GM12873 (cell line): Measurements from ENCODE around the gene MRAS.

Experiments used
- TF ChIP-seq, protein P1 (sequence below): IDR thresholded peaks from 2 replicates; pipeline ENCODE4 v1.5.1; 2012; ENCODE audit warnings: low read depth, mild to moderate bottlenecking, moderate library complexity, low read length, control low read depth; ENCODE audit not compliant: insufficient read depth; ENCODE audit errors: missing control alignments

Gene MRAS

GRCh38 chr3:138383715-138384465, 35.5 kb downstream of the MRAS start:
- TF ChIP-seq, protein P1, sequence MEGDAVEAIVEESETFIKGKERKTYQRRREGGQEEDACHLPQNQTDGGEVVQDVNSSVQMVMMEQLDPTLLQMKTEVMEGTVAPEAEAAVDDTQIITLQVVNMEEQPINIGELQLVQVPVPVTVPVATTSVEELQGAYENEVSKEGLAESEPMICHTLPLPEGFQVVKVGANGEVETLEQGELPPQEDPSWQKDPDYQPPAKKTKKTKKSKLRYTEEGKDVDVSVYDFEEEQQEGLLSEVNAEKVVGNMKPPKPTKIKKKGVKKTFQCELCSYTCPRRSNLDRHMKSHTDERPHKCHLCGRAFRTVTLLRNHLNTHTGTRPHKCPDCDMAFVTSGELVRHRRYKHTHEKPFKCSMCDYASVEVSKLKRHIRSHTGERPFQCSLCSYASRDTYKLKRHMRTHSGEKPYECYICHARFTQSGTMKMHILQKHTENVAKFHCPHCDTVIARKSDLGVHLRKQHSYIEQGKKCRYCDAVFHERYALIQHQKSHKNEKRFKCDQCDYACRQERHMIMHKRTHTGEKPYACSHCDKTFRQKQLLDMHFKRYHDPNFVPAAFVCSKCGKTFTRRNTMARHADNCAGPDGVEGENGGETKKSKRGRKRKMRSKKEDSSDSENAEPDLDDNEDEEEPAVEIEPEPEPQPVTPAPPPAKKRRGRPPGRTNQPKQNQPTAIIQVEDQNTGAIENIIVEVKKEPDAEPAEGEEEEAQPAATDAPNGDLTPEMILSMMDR: no peak

- TF ChIP-seq, protein P1: no peak
These were observed 36.2 kb downstream of the MRAS start for GRCh38 chr3:138384531-138384930.

DNA sequence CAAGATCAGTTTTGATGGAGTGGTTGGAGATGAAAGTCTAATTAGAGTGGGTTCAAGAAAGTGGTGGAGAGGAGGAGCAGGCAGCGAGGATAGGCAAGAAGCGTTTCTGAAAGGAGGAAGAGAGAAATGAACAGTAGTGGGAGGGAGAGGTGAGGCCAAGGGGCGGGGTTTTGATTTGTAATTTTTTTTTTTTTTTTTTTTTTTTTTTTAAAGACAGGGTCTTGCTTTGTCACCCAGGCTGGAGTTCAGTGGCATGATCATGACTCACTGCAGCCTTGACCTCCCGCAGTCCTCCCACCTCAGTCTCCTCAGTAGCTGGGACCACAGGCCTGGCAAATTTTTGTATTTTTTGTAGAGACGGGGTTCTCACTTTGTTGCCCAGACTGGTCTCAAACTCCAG, 36.6 kb downstream of the MRAS start:
- TF ChIP-seq, protein P1: no peak

GRCh38 chr3:138389144-138389601, 40.8 kb downstream of the MRAS start:
- TF ChIP-seq, protein P1: no peak

DNA sequence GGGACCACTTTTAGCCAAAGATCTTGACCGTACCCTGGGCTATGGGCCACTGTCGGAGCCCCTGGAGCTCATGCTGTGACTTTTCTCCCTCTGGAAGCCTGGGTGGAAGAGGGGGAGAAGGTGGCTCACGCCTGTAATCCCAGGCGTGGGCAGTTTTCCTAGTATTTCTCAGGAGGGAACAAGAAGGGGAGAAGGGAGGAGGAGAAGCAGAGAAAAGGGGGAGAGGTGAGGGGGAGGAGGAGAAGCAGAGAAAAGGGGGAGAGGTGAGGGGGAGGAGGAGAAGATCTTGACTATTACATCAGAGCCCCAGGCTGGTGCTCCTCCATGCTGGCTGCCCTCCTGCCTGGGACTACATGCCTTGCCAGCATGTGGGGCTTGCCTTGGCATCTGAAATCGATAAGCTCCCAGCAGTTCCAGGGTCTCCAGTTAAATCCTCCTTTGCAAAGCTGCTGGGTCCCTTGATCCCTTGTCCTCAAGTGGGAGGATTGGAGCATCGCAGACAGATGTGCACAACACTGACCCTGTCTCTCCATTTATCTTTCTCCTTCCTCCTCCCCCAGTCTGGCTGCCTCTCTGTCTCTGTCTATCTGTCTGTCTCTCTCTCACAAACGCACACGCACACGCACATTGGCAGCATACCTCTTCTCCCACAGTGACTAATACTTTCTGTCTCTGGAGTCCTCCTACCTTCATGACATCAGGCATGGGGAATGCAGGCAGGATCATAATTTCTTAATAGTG, 41.6 kb downstream of the MRAS start:
- TF ChIP-seq, protein P1: no peak

DNA sequence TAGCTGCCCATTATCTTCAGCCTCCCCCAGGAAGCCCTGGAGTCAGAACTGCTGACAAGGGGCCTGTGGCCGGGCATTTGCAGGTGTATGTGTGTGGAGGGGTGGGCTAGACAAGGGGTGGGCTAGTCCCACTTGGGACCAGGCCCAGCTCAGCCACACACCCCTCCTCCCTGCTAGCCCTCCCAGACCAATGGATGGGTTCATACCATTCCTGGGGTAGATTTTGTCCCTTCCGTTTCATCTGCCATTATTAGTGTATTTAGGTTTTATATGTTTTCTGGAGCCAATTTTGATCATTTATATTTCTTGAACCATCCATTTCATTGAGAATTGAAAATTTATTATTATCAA, 42.2 kb downstream of the MRAS start:
- TF ChIP-seq, protein P1: no peak

- TF ChIP-seq, protein P1: no peak
These were observed 45.8 kb downstream of the MRAS start for GRCh38 chr3:138394156-138394555.
